Fibroblast of lung (primary cell): ENCODE data around the gene HTR3D. TPM values are rescaled to one million over a fixed set of nuclear protein-coding genes. Genes with fewer than 3 reads are reported as not detected.
A peak's percentile ranks its signal among the peaks of the same experiment; 100 is the strongest.

Experiments
- DNase-seq, 2 donors: peaks; one replicate each; pipeline versions ENCODE4 v3.0.0 to v3.0.0-alpha.2; 2010; ENCODE audit warnings: low read depth in 2 of 2
- H2AFZ ChIP-seq: 2 replicates; pipeline ENCODE4 v1.5.1; 2012; ENCODE audit warnings: low read length, control low read depth, inconsistent platforms
- H3K27ac ChIP-seq: 2 replicates; pipeline ENCODE4 v1.5.1; 2011; ENCODE audit warnings: low read length, control low read depth; ENCODE audit not compliant: insufficient read depth
- H3K27me3 ChIP-seq: 2 replicates; pipeline ENCODE4 v1.5.1; 2011; ENCODE audit warnings: mild to moderate bottlenecking, low read length; ENCODE audit not compliant: control insufficient read depth, insufficient read depth
- H3K36me3 ChIP-seq: 2 replicates; pipeline ENCODE4 v1.5.1; 2011; ENCODE audit warnings: low read length; ENCODE audit not compliant: control insufficient read depth, insufficient read depth
- H3K4me1 ChIP-seq: 2 replicates; pipeline ENCODE4 v1.5.1; 2011; ENCODE audit warnings: low read length; ENCODE audit not compliant: control insufficient read depth, insufficient read depth; ENCODE audit errors: extremely low read depth
- H3K4me2 ChIP-seq: 2 replicates; pipeline ENCODE4 v1.5.1; 2011; ENCODE audit warnings: low read length, control low read depth; ENCODE audit not compliant: insufficient read depth; ENCODE audit errors: extremely low read depth
- H3K4me3 ChIP-seq, 4 experiments: fragments of 200-600 bp in 1 of 4; sonication (generic) in 1 of 4; replicated peaks in 1 of 4; 2 replicates each; pipeline ENCODE4 v1.5.1; 2011 to 2016; ENCODE audit warnings: low read length in 4 of 4, low read depth in 3 of 4, mild to moderate bottlenecking in 3 of 4, control low read depth in 2 of 4, inconsistent platforms in 1 of 4, mixed read lengths in 1 of 4; ENCODE audit not compliant: insufficient read depth in 1 of 4; ENCODE audit errors: control extremely low read depth in 1 of 4
- H3K79me2 ChIP-seq: 2 replicates; pipeline ENCODE4 v1.5.1; 2012; ENCODE audit warnings: mild to moderate bottlenecking, low read length, inconsistent platforms; ENCODE audit not compliant: control insufficient read depth, insufficient read depth
- H3K9ac ChIP-seq: 2 replicates; pipeline ENCODE4 v1.5.1; 2011; ENCODE audit warnings: mild to moderate bottlenecking, low read length, control low read depth; ENCODE audit not compliant: insufficient read depth
- H3K9me3 ChIP-seq: 2 replicates; pipeline ENCODE4 v1.5.1; 2012; ENCODE audit warnings: low read depth, low read length; ENCODE audit not compliant: control insufficient read depth, insufficient read depth
- H4K20me1 ChIP-seq: 2 replicates; pipeline ENCODE4 v1.5.1; 2011; ENCODE audit warnings: low read length; ENCODE audit not compliant: control insufficient read depth, insufficient read depth; ENCODE audit errors: extremely low read depth
- CTCF ChIP-seq, 2 donors: IDR thresholded peaks in 1 of 2; conservative IDR thresholded peaks in 1 of 2; 1 replicate in 1 of 2; 2 replicates in 1 of 2; pipeline ENCODE4 v1.5.1; 2011 to 2012; ENCODE audit warnings: low read length in 2 of 2, control low read depth in 1 of 2, inconsistent platforms in 1 of 2, low read depth in 1 of 2, mild to moderate bottlenecking in 1 of 2
- EZH2 ChIP-seq: IDR thresholded peaks from 2 replicates; pipeline ENCODE4 v1.5.1; 2012; ENCODE audit warnings: low read length, control low read depth, mild to moderate bottlenecking; ENCODE audit errors: missing control alignments
- polyA plus RNA-seq, 2 donors: library from polyadenylated mRNA; depleted of rRNA in 1 of 2; stranded (reverse) in 1 of 2; unstranded in 1 of 2; fragments of >200 nt; gene quantifications; 2 replicates each; pipeline ENCODE4 v1.2.1, GENCODE V29; 2011 to 2012; ENCODE audit warnings: missing spikeins in 1 of 2
- total RNA-seq: library from RNA; depleted of rRNA; stranded (reverse); fragments of >200 nt; gene quantifications from 2 replicates; pipeline ENCODE4 v1.2.1, GENCODE V29; 2014

HTR3D gene
- total and polyA plus RNA-seq, 2 donors (not counting 1 experiment from before 2014, with no cell fraction given), result not detected

- Histone ChIP-seq H3K4me2 (no peak overlapping the region), H3K27me3 (no peaks in the 10 kb centered on the region), H2AFZ (no peak overlapping the region), H3K4me1 (peaks cover 5% of the 10 kb centered on the region), H3K27ac (no peak overlapping the region), H4K20me1 (no peaks in the 10 kb centered on the region), H3K9ac (no peak overlapping the region), H3K9me3 (no peaks in the 10 kb centered on the region), H3K4me3 (no peak overlapping the region), H3K79me2 (peaks cover 2% of the 10 kb centered on the region), H3K36me3 (no peaks in the 10 kb centered on the region)
- no peak for DNase-seq
- no peak for TF ChIP-seq CTCF (conservative IDR thresholded peaks at IDR 0.05 in 1 of 2, IDR thresholded peaks at IDR 0.05 in 1 of 2; ENCODE audit: low read depth in 1 of 2, low read length in 2 of 2)
- no peak for TF ChIP-seq EZH2
These were observed 29.1 kb upstream of the HTR3D start for GRCh38 chr3:184002469-184002868.

- Histone ChIP-seq H3K4me2 (peak overlapping the region; percentile 32), H3K36me3 (no peaks in the 10 kb centered on the region)
- TF ChIP-seq CTCF (conservative IDR thresholded peaks at IDR 0.05 in 1 of 2, IDR thresholded peaks at IDR 0.05 in 1 of 2; ENCODE audit: low read depth in 1 of 2, low read length in 2 of 2) (no peak), EZH2 (no peak)
These were observed 28.2 kb upstream of the HTR3D start for GRCh38 chr3:184003187-184003967.

GRCh38 chr3:184004476-184004875 lies 27.1 kb upstream of the HTR3D start:
- no peaks in the 10 kb centered on the region for H4K20me1 ChIP-seq
- no peak overlapping the region for H3K9ac ChIP-seq
- H3K4me3 ChIP-seq, result no peak overlapping the region
- no peaks in the 10 kb centered on the region for H3K9me3 ChIP-seq
- no peak overlapping the region for H3K27ac ChIP-seq
- H3K4me2 ChIP-seq, result no peak overlapping the region
- no peak overlapping the region for H2AFZ ChIP-seq
- peaks cover 3% of the 10 kb centered on the region for H3K4me1 ChIP-seq
- H3K36me3 ChIP-seq, result no peaks in the 10 kb centered on the region
- no peaks in the 10 kb centered on the region for H3K27me3 ChIP-seq
- peaks cover 2% of the 10 kb centered on the region for H3K79me2 ChIP-seq
- TF ChIP-seq EZH2 (no peak), CTCF (conservative IDR thresholded peaks at IDR 0.05 in 1 of 2, IDR thresholded peaks at IDR 0.05 in 1 of 2; ENCODE audit: low read depth in 1 of 2, low read length in 2 of 2) (no peak)
- DNase-seq, result no peak

More at GRCh38 chr3:184003187-184003967, 28.2 kb upstream of the HTR3D start:
- no peaks in the 10 kb centered on the region for H4K20me1 ChIP-seq
- H3K27ac ChIP-seq, result peak overlapping the region; percentile 53
- H3K9ac ChIP-seq, result no peak overlapping the region
- peaks cover 2% of the 10 kb centered on the region for H3K79me2 ChIP-seq
- no peak overlapping the region for H2AFZ ChIP-seq
- H3K27me3 ChIP-seq, result no peaks in the 10 kb centered on the region
- H3K4me1 ChIP-seq, result peaks cover 5% of the 10 kb centered on the region
- H3K4me3 ChIP-seq, result no peak overlapping the region
- no peaks in the 10 kb centered on the region for H3K9me3 ChIP-seq
- DNase-seq, result peak; percentile 10 to 92
